ENCODE measurements around the gene CCDC18. TPM values are rescaled to one million over a fixed set of nuclear protein-coding genes. Genes with fewer than 3 reads are reported as not detected.

The CCDC18 gene
- total RNA-seq, 2 experiments from 2014 or later: 29.2 to 33.0 TPM

DNA sequence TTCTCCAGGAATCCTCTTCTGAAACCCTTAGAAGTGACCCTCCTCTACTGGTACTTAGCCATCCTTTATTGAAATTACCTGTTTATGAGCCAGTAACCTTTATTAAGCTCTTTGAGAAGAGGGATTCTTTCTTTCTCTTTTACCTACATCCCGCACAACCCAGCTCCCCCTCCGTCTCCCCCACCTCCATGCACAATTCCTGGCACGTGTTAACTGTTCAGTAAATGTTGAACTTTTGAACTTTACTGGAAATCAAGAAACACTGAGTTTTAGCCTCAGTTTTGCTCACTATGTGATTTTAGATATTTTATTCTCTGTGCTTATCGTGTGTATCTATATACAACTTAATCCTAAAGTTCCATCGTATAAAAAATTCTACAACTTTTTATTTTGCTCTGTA is 2.1 kb upstream of the CCDC18 start:
- Mint-ChIP-seq H3K4me3 (peak overlapping the region; percentile 89), H3K4me1 (peaks cover 55% of the 10 kb centered on the region), H3K27me3 (no peaks in the 10 kb centered on the region), H3K27ac (peak overlapping the region; percentile 98), H3K9me3 (peaks cover 3% of the 10 kb centered on the region), H3K36me3 (ENCODE audit: low read depth) (peaks cover 52% of the 10 kb centered on the region)
- DNase-seq: no peak
- ChIA-PET POLR2A (interaction anchor here (1.5 to 1.8 kb wide), 3 partner anchors 23 to 167 kb away, joined by 4 to 8 read pairs (median 8); partner anchors contain the start of gene DR1), CTCF (no interaction called here)

GRCh38 chr1:93179886-93180722 is 420 bp upstream of the CCDC18 start, which contains the start of gene TMED5:
Gene TMED5 (minus strand): TSS chr1:93180413. CDS start chr1:93180242, 171 bp downstream.
- no peaks in the 10 kb centered on the region for H3K9me3 Mint-ChIP-seq
- peaks cover 55% of the 10 kb centered on the region for H3K4me1 Mint-ChIP-seq
- POLR2A ChIA-PET: interaction anchor here (0.8 to 3.0 kb wide), 6 partner anchors 25 to 219 kb away, joined by 3 to 25 read pairs (median 6); partner anchors contain the start of genes DIPK1A and MTF2
- H3K36me3 Mint-ChIP-seq (ENCODE audit: low read depth): peaks cover 49% of the 10 kb centered on the region
- peak within 1 kb of the TSS; percentile 98 for H3K27ac Mint-ChIP-seq
- no peaks in the 10 kb centered on the region for H3K27me3 Mint-ChIP-seq
- CTCF ChIA-PET: no interaction called here
- peak; percentile 98 for DNase-seq
- H3K4me3 Mint-ChIP-seq: peak within 1 kb of the TSS; percentile 89

DNA sequence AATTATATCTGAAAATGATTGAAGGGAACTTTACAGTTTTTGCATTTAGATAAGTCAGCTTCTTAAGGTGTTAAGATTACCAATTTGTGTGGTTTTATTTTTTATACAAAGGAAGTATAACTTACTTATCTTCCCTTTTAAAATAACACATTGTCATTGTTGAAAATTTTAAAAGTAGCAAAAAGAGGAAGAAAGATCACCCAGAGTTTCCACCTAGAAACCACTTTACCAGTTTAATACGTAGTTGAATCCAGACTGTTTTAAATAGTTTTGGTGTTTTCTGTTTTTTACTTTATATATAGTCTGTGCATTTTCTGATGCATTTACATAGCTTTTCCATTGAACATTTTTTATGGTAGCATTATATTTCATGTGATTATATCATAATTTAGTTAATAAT is 6.1 kb downstream of the CCDC18 start:
- Mint-ChIP-seq H3K4me3 (no peak overlapping the region), H3K36me3 (ENCODE audit: low read depth) (peaks cover 53% of the 10 kb centered on the region), H3K4me1 (peaks cover 51% of the 10 kb centered on the region), H3K9me3 (no peaks in the 10 kb centered on the region), H3K27me3 (no peaks in the 10 kb centered on the region), H3K27ac (no peak overlapping the region)
- ChIA-PET CTCF (no interaction called here), POLR2A (no interaction called here)
- no peak for DNase-seq

- Mint-ChIP-seq H3K27ac (no peak overlapping the region), H3K36me3 (ENCODE audit: low read depth) (peaks cover 59% of the 10 kb centered on the region), H3K4me3 (no peak overlapping the region), H3K4me1 (peaks cover 24% of the 10 kb centered on the region), H3K9me3 (no peaks in the 10 kb centered on the region), H3K27me3 (no peaks in the 10 kb centered on the region)
- ChIA-PET POLR2A (interaction anchor here (1.0 to 1.3 kb wide), 3 partner anchors 13 to 689 kb away, joined by 3 read pairs; partner anchors contain the start of gene DNTTIP2), CTCF (no interaction called here)
- DNase-seq: no peak
These were observed 9.9 kb downstream of the CCDC18 start for GRCh38 chr1:93190432-93190831.

DNA sequence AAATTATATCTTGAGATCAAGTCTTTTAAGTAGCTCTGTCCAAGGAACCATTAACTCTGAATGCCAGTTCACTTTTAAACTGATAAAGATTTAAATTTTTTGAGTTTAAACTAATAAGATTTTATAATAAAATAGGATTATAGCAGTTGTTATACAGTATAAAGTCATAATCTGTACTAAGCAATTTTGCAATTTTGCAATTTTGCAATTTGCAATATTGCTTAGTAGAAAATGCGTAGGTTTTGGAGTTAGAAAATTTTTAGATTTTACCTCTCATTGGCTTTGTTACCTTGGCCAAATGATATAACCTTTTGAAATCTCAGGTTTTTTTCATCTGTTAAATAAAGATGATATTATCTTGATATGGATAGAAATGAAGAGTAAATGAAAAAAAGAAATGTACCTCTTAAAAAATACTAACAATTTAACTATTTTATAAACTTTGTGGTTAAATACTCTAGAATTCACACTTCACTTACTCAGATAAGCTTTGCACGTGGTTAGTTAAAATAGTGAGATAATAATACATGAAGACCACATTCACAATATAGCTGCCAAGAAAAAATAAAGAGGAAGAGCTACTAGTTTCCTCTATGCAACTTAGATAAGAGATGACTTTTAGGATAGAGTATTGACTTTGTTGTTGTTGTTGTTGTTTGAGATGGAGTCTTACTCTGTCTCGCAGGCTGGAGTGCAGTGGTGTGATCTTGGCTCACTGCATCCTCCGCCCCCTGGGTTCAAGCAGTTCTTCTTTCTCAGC is 13.9 kb downstream of the CCDC18 start:
- Mint-ChIP-seq H3K9me3 (no peaks in the 10 kb centered on the region), H3K4me3 (no peak overlapping the region), H3K4me1 (peaks cover 23% of the 10 kb centered on the region), H3K27ac (no peak overlapping the region), H3K27me3 (no peaks in the 10 kb centered on the region), H3K36me3 (ENCODE audit: low read depth) (peaks cover 65% of the 10 kb centered on the region)
- ChIA-PET CTCF (interaction anchor here (0.6 kb wide), 1 partner anchor 108 kb away, joined by 4 read pairs; no protein-coding TSS in a partner anchor), POLR2A (interaction anchor here (0.9 kb wide), 1 partner anchor 151 kb away, joined by 3 read pairs; no protein-coding TSS in a partner anchor)
- no peak for DNase-seq

DNA sequence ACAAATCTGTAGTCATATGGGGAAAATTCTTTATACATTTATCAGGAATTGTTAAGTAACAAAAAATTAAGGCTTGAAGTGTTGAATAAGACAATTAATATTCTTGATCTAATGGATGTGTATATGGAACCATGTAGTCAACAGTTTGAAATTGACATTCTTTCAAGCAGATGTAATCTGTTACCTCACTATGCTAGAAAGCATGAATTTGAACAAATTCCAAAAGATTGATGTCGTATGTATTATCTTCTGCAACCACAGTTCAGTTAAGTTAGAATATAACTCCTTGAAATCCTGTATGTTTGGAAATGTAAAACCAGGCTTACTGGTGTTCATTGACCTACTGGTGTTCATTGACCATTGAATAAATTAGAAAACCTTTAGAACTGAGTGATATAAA is 16.1 kb downstream of the CCDC18 start:
- Mint-ChIP-seq H3K9me3 (no peaks in the 10 kb centered on the region), H3K27me3 (no peaks in the 10 kb centered on the region), H3K4me3 (no peak overlapping the region), H3K4me1 (peaks cover 5% of the 10 kb centered on the region), H3K27ac (no peak overlapping the region), H3K36me3 (ENCODE audit: low read depth) (peaks cover 55% of the 10 kb centered on the region)
- POLR2A ChIA-PET: no interaction called here
- DNase-seq: no peak
- CTCF ChIA-PET: no interaction called here

- Mint-ChIP-seq H3K4me3 (no peak overlapping the region), H3K27ac (no peak overlapping the region), H3K4me1 (peaks cover 5% of the 10 kb centered on the region), H3K36me3 (ENCODE audit: low read depth) (peaks cover 46% of the 10 kb centered on the region), H3K27me3 (no peaks in the 10 kb centered on the region), H3K9me3 (no peaks in the 10 kb centered on the region)
- ChIA-PET CTCF (interaction anchor here (1.0 kb wide), 1 partner anchor 137 kb away, joined by 4 read pairs; no protein-coding TSS in a partner anchor), POLR2A (no interaction called here)
- no peak for DNase-seq
These were observed 18.6 kb downstream of the CCDC18 start for GRCh38 chr1:93199150-93199549.

GRCh38 chr1:93200086-93200620 is 19.6 kb downstream of the CCDC18 start:
- Mint-ChIP-seq H3K36me3 (ENCODE audit: low read depth) (peaks cover 37% of the 10 kb centered on the region), H3K27me3 (no peaks in the 10 kb centered on the region), H3K27ac (no peak overlapping the region), H3K4me1 (peaks cover 5% of the 10 kb centered on the region), H3K4me3 (no peak overlapping the region), H3K9me3 (no peaks in the 10 kb centered on the region)
- CTCF ChIA-PET: no interaction called here
- no peak for DNase-seq
- POLR2A ChIA-PET: no interaction called here

DNA sequence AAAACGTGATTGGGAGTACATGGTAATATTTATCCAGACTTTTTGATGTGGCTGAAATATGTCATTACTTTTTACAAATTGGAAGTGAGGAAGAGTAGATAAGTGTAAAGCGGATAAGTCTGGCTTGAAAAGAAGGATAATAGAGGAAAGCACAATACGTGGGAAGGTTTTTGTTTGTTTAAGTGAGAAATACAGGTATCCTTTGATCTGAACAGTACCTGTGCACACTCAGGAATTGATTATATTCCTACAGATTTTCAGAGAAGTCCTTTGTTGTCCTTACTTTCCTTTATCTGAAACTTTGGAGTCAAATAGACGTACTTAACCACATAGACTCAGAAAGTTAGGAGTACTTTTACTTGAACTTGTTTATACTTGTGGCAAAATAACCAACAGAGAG is 20.2 kb downstream of the CCDC18 start:
- Mint-ChIP-seq H3K4me1 (peaks cover 5% of the 10 kb centered on the region), H3K36me3 (ENCODE audit: low read depth) (peaks cover 32% of the 10 kb centered on the region), H3K27me3 (no peaks in the 10 kb centered on the region), H3K9me3 (no peaks in the 10 kb centered on the region), H3K4me3 (no peak overlapping the region), H3K27ac (no peak overlapping the region)
- ChIA-PET CTCF (no interaction called here), POLR2A (no interaction called here)
- DNase-seq: no peak

- DNase-seq: no peak
- peaks cover 33% of the 10 kb centered on the region for H3K36me3 Mint-ChIP-seq (ENCODE audit: low read depth)
- no peak overlapping the region for H3K4me3 Mint-ChIP-seq
- H3K4me1 Mint-ChIP-seq: no peaks in the 10 kb centered on the region
- no peak overlapping the region for H3K27ac Mint-ChIP-seq
- H3K9me3 Mint-ChIP-seq: no peaks in the 10 kb centered on the region
- H3K27me3 Mint-ChIP-seq: no peaks in the 10 kb centered on the region
- CTCF ChIA-PET: no interaction called here
- POLR2A ChIA-PET: no interaction called here
These were observed 25.5 kb downstream of the CCDC18 start for GRCh38 chr1:93205892-93206566.

DNA sequence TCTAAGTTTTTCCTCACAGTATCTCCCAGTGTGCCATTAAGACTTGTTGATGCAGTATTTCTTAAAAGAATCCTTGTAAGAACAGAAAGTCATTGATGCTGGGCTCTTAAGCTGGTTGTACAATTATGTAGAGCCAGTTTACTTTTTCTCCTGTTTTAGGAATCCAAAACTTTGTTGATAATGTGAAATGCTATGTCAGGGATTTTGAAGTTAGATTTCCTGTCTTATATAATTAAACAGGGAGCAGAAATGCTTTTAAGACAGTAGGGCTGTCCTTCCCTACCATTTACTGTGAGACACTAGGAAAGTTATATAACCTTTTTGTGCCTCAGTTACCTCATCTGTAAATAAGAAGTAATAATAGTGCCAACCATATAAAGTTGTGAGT is 26.0 kb downstream of the CCDC18 start:
- CTCF ChIA-PET: no interaction called here
- H3K4me3 Mint-ChIP-seq: no peak overlapping the region
- no peaks in the 10 kb centered on the region for H3K9me3 Mint-ChIP-seq
- H3K36me3 Mint-ChIP-seq (ENCODE audit: low read depth): peaks cover 36% of the 10 kb centered on the region
- POLR2A ChIA-PET: no interaction called here
- DNase-seq: no peak
- H3K27me3 Mint-ChIP-seq: no peaks in the 10 kb centered on the region
- H3K27ac Mint-ChIP-seq: no peak overlapping the region
- no peaks in the 10 kb centered on the region for H3K4me1 Mint-ChIP-seq

DNA sequence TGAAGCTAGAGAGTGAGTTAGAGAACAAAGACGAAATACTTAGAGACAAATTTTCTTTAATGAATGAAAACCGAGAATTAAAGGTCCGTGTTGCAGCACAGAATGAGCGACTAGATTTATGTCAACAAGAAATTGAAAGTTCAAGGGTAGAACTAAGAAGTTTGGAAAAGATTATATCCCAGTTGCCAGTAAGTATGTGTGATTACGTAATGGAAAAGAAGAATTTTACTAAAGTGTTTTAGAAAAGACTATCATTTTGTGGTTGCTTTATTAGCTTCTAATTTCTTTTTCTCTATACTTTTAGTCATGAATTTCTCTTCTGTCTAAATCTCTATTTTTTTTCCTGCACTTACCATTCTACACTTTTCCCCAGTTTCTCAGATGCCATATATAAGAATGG is 26.7 kb downstream of the CCDC18 start:
- DNase-seq: no peak
- H3K4me3 Mint-ChIP-seq: no peak overlapping the region
- POLR2A ChIA-PET: no interaction called here

DNA sequence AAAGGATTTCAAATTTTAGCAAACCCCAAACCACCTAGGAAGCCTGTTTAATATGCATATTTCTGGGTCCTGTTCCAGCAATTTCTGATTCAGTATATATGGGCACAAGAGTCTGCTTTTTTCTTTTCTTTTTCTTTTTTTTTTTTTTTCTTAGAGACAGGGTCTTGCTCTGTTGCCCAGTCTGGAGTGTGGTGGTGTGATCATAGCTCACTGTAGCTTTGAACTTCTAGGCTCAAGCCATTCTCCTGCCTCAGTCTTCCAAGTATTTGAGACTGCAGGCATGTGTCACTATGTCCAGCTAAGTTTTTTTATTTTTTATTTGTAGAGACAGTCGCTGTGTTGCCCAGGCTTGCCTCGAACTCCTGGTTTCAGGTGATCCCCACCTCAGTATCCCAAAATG is 34.8 kb downstream of the CCDC18 start:
- POLR2A ChIA-PET: no interaction called here
- no peak overlapping the region for H3K27ac Mint-ChIP-seq
- no peak for DNase-seq
- H3K9me3 Mint-ChIP-seq: no peaks in the 10 kb centered on the region
- H3K4me1 Mint-ChIP-seq: peaks cover 18% of the 10 kb centered on the region
- no peaks in the 10 kb centered on the region for H3K27me3 Mint-ChIP-seq
- CTCF ChIA-PET: no interaction called here
- H3K36me3 Mint-ChIP-seq (ENCODE audit: low read depth): peaks cover 59% of the 10 kb centered on the region
- no peak overlapping the region for H3K4me3 Mint-ChIP-seq

More for the DNA sequence above, 26.7 kb downstream of the CCDC18 start:
- CTCF ChIA-PET: no interaction called here
- Mint-ChIP-seq H3K27ac (no peak overlapping the region), H3K36me3 (ENCODE audit: low read depth) (peaks cover 37% of the 10 kb centered on the region), H3K9me3 (no peaks in the 10 kb centered on the region), H3K4me1 (no peaks in the 10 kb centered on the region), H3K27me3 (no peaks in the 10 kb centered on the region)

Data from activated CD4-positive, alpha-beta memory T cell treated with anti-CD3 and anti-CD28 coated beads, Interleukin-2, amount 10 ng/mL, durations not matched to agents 7 days and 5 days (primary cell).